ENCODE data around the gene DLG3.

DNA sequence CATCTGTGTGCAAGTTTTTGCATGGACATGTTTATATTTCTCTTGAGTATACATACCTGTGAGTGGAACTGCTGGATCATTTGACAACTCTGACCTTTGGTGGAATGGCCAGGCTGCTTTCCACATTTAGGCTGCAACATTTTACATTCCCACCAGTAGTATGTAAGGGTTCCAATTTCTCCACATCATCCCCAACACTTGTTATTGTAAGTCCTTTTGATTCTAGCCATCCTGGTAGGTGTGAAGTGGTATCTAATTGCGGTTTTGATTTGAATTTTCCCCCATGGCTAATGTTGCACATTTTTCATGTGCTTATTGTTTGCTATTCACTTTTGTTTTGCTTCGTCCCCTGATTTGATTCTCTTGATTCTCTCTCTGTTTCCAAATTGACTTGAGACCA is 16.4 kb downstream of the DLG3 start:
- TF ChIP-seq POLR2A (IDR thresholded peaks at IDR 0.05), result no peak
- TF ChIP-seq, protein P1, sequence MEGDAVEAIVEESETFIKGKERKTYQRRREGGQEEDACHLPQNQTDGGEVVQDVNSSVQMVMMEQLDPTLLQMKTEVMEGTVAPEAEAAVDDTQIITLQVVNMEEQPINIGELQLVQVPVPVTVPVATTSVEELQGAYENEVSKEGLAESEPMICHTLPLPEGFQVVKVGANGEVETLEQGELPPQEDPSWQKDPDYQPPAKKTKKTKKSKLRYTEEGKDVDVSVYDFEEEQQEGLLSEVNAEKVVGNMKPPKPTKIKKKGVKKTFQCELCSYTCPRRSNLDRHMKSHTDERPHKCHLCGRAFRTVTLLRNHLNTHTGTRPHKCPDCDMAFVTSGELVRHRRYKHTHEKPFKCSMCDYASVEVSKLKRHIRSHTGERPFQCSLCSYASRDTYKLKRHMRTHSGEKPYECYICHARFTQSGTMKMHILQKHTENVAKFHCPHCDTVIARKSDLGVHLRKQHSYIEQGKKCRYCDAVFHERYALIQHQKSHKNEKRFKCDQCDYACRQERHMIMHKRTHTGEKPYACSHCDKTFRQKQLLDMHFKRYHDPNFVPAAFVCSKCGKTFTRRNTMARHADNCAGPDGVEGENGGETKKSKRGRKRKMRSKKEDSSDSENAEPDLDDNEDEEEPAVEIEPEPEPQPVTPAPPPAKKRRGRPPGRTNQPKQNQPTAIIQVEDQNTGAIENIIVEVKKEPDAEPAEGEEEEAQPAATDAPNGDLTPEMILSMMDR (IDR thresholded peaks at IDR 0.05 in 4 of 5, conservative IDR thresholded peaks at IDR 0.05 in 1 of 5), result no peak
